Uterus (tissue), 4 donors: Measurements from ENCODE around the gene TMEM167A. TPM values are rescaled to one million over a fixed set of nuclear protein-coding genes. Genes with fewer than 3 reads are reported as not detected.

Experiments used
- DNase-seq, 2 donors: peaks; one replicate each; pipeline ENCODE4 v3.0.0-alpha.2; 2019 to 2020
- H3K27ac ChIP-seq, 2 donors: fragments of 200-600 bp; sonication (generic); 1 replicate in 1 of 2; 2 replicates in 1 of 2; pipeline ENCODE4 v1.5.1; 2016 to 2018
- H3K27me3 ChIP-seq, 2 donors: fragments of 200-600 bp; sonication (generic); one replicate each; pipeline ENCODE4 v1.5.1; 2018 to 2019; ENCODE audit warnings: control low read depth in 1 of 2
- H3K36me3 ChIP-seq, 2 donors: fragments of 200-600 bp; sonication (generic); one replicate each; pipeline ENCODE4 v1.5.1; 2019; ENCODE audit warnings: control low read depth in 1 of 2
- H3K4me1 ChIP-seq, 2 donors: fragments of 200-600 bp; sonication (generic); one replicate each; pipeline ENCODE4 v1.5.1; 2018 to 2019; ENCODE audit warnings: control low read depth in 1 of 2
- H3K4me3 ChIP-seq, 2 donors: fragments of 200-600 bp; sonication (generic); 1 replicate in 1 of 2; 2 replicates in 1 of 2; pipeline ENCODE4 v1.5.1; 2018 to 2019; ENCODE audit warnings: mild to moderate bottlenecking in 1 of 2
- H3K9me3 ChIP-seq, 2 donors: fragments of 200-600 bp; sonication (generic); one replicate each; pipeline ENCODE4 v1.5.1; 2019; ENCODE audit warnings: control low read depth in 1 of 2
- CTCF ChIP-seq, 4 experiments: fragments of 200-600 bp in 2 of 4; fragments of 450-650 bp in 2 of 4; sonication (generic) in 2 of 4; IDR thresholded peaks; one replicate each; pipeline ENCODE4 v1.5.1; 2016 to 2019; ENCODE audit warnings: antibody characterized with exemption in 4 of 4, mild to moderate bottlenecking in 2 of 4, moderate library complexity in 1 of 4
- POLR2A ChIP-seq, 2 donors: fragments of 450-650 bp; IDR thresholded peaks; one replicate each; pipeline ENCODE4 v1.6.1; 2016; ENCODE audit warnings: antibody characterized with exemption in 2 of 2, mild to moderate bottlenecking in 1 of 2, moderate library complexity in 1 of 2
- intact Hi-C: fragments of 100-400 bp; cut with DNase I; formaldehyde crosslinking; loops from one replicate; pipeline ENCODE4 v1.15.1; 2023; ENCODE audit warnings: low total_unique reads
- total RNA-seq, 4 donors: library from RNA; depleted of rRNA in 3 of 4; stranded (reverse); fragments of >200 nt in 3 of 4; gene quantifications; one replicate each; pipeline versions ENCODE4 v1.1.0 to v1.2.4, GENCODE V29; 2014 to 2023
- donor health status: DM: yes; HTN: yes; CAD: no.

The TMEM167A gene
- total RNA-seq, 4 donors from 2014 or later = 16.9 to 118 (median 32.3) TPM

DNA sequence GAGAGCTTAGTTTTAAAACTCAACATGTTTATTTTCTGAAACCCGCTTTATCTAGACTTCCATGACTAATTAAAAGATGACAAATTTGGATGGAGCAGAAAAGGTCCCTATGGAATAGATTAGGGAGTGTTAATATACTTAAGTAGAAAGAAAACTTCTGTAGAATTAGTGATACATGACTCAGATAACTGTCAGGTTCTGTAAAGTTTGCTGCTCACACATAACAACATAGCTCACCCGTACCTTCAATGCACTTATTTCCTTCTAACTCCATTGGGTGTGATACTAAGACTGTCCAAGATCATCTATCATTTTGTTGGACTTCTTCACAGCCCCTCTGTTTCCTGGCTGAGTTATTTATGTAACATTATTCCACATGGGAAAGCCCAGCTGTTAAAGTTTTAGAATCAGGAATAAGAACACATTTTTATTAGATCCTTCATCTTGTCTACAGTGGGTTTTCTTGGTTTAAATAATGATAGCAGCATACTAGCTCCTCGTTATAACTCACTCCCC is 27.8 kb downstream of the TMEM167A start:
- no peaks in the 10 kb centered on the region for H3K27me3 ChIP-seq
- no peak for DNase-seq
- no peaks in the 10 kb centered on the region for H3K4me1 ChIP-seq
- no peak overlapping the region for H3K4me3 ChIP-seq
- no peak for TF ChIP-seq POLR2A (IDR thresholded peaks at IDR 0.05)
- no peak for TF ChIP-seq CTCF (IDR thresholded peaks at IDR 0.05)
- H3K27ac ChIP-seq = no peak overlapping the region
- H3K36me3 ChIP-seq = no peaks in the 10 kb centered on the region
- no peaks in the 10 kb centered on the region for H3K9me3 ChIP-seq
- intact Hi-C loops = no loop called here

- no peaks in the 10 kb centered on the region for H3K27me3 ChIP-seq
- no peaks in the 10 kb centered on the region for H3K4me1 ChIP-seq
- H3K36me3 ChIP-seq = no peaks in the 10 kb centered on the region
- no peak overlapping the region for H3K4me3 ChIP-seq
- no peaks in the 10 kb centered on the region for H3K9me3 ChIP-seq
- no peak for TF ChIP-seq POLR2A (IDR thresholded peaks at IDR 0.05)
- TF ChIP-seq CTCF (IDR thresholded peaks at IDR 0.05) = no peak
- DNase-seq = no peak
- intact Hi-C loops = no loop called here
- H3K27ac ChIP-seq = no peak overlapping the region
Measured at GRCh38 chr5:83048811-83049210, 28.4 kb downstream of the TMEM167A start.

DNA sequence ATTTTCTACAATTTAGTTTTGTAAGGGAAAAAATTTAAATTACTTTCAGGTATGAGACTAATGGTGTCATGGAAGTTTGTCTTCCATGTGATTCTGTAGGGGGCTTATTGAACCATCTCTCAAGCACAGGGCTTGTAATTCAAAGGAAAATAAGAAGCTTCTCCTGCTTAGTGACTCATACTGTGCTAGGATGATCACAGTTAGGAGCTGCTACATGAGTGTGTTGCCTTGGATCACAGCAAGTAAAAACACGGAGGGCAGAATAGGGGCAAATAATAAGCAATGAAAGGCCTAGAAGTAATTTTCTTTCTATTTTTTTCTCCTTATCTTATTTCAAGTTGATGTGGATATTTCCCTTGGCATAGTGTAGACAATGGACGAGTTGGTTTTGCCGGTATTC is 28.9 kb downstream of the TMEM167A start:
- Histone ChIP-seq H3K27me3 (no peaks in the 10 kb centered on the region), H3K9me3 (no peaks in the 10 kb centered on the region), H3K4me3 (no peak overlapping the region), H3K36me3 (no peaks in the 10 kb centered on the region), H3K4me1 (no peaks in the 10 kb centered on the region), H3K27ac (no peak overlapping the region)
- no peak for DNase-seq
- TF ChIP-seq CTCF (IDR thresholded peaks at IDR 0.05) (no peak), POLR2A (IDR thresholded peaks at IDR 0.05) (no peak)
- intact Hi-C loops = no loop called here

DNA sequence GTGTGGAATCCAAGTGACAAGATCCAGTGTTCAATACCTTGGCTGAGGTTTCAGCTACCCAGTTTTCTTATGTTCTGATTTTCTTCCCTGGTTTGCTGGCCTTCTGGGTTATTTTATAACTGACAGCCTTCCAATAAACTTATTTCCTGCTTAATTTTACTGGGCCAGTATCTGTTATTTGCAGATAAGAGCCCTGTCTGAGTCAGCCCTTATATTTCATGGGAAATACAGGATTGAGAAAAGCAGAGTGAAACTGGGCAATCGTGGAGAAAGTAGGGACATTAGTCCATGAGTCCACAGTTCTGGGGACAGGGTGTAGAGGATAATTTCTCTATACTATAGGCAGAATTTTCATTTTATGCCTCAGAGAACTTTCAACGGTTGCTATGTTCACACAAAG is 32.3 kb downstream of the TMEM167A start:
- intact Hi-C loops = no loop called here
- H3K27me3 ChIP-seq = no peaks in the 10 kb centered on the region
- no peak for TF ChIP-seq POLR2A (IDR thresholded peaks at IDR 0.05)
- no peak overlapping the region for H3K4me3 ChIP-seq
- no peaks in the 10 kb centered on the region for H3K9me3 ChIP-seq
- H3K4me1 ChIP-seq = no peaks in the 10 kb centered on the region
- DNase-seq = no peak
- H3K27ac ChIP-seq = no peak overlapping the region
- H3K36me3 ChIP-seq = no peaks in the 10 kb centered on the region

DNA sequence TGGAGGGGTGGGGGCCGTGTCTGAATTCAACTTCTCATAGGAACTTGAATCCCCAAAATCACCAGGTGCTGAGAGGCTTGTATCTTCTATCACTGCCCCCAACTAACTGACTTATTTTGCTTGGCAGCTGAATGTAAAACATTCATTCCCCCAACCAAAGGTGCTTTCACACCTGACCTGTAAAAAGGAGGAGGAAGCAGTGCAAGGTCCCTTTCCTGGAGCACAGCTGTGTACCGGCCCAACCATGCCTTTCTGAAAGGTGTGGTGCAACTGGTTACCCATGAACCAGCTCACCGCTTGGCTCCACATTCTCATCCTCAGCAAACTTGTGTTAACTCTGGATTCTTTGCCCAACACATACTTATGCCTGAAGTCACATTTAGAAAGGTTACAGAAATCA is 34.7 kb downstream of the TMEM167A start:
- no peak for DNase-seq
- intact Hi-C loops = no loop called here
- no peaks in the 10 kb centered on the region for H3K27me3 ChIP-seq
- no peak overlapping the region for H3K27ac ChIP-seq
- no peaks in the 10 kb centered on the region for H3K36me3 ChIP-seq
- no peak overlapping the region for H3K4me3 ChIP-seq
- no peaks in the 10 kb centered on the region for H3K4me1 ChIP-seq
- TF ChIP-seq CTCF (IDR thresholded peaks at IDR 0.05) = no peak
- TF ChIP-seq POLR2A (IDR thresholded peaks at IDR 0.05) = no peak
- no peaks in the 10 kb centered on the region for H3K9me3 ChIP-seq

- Histone ChIP-seq H3K27ac (no peak overlapping the region), H3K4me3 (no peak overlapping the region), H3K4me1 (no peaks in the 10 kb centered on the region), H3K27me3 (no peaks in the 10 kb centered on the region), H3K9me3 (no peaks in the 10 kb centered on the region), H3K36me3 (no peaks in the 10 kb centered on the region)
- intact Hi-C loops = no loop called here
- TF ChIP-seq POLR2A (IDR thresholded peaks at IDR 0.05) = no peak
- no peak for TF ChIP-seq CTCF (IDR thresholded peaks at IDR 0.05)
- no peak for DNase-seq
Measured at GRCh38 chr5:83038924-83039323, 38.3 kb downstream of the TMEM167A start.
